Spleen (tissue), 13 donors: ENCODE data around the gene IFFO2. TPM values are rescaled to one million over a fixed set of nuclear protein-coding genes. Genes with fewer than 3 reads are reported as not detected.

Source experiments
- DNase-seq: peaks from one replicate; pipeline ENCODE4 v3.0.0-alpha.2; 2020
- H3K27ac ChIP-seq, 8 donors: fragments of 200-600 bp; sonication (generic) in 7 of 8; 1 replicate in 4 of 8; 2 replicates in 4 of 8; pipeline versions ENCODE4 v1.5.0 to v1.8.0; 2016 to 2021; ENCODE audit warnings: inconsistent platforms in 4 of 8, mild to moderate bottlenecking in 4 of 8, moderate library complexity in 1 of 8
- H3K27me3 ChIP-seq, 7 donors: fragments of 200-600 bp; sonication (generic) in 6 of 7; replicated peaks in 1 of 7; 1 replicate in 4 of 7; 2 replicates in 3 of 7; pipeline versions ENCODE4 v1.5.0 to v1.8.0; 2016 to 2021; ENCODE audit warnings: inconsistent platforms in 3 of 7, mild to moderate bottlenecking in 1 of 7
- H3K36me3 ChIP-seq, 6 donors: fragments of 200-600 bp; sonication (generic) in 5 of 6; 1 replicate in 4 of 6; 2 replicates in 2 of 6; pipeline versions ENCODE4 v1.5.0 to v1.8.0; 2016 to 2021; ENCODE audit warnings: inconsistent platforms in 2 of 6
- H3K4me1 ChIP-seq, 6 donors: fragments of 200-600 bp; sonication (generic) in 5 of 6; 1 replicate in 3 of 6; 2 replicates in 3 of 6; pipeline versions ENCODE4 v1.5.0 to v1.8.0; 2016 to 2021; ENCODE audit warnings: inconsistent platforms in 3 of 6
- H3K4me3 ChIP-seq, 8 donors: fragments of 200-600 bp; sonication (generic) in 7 of 8; 1 replicate in 4 of 8; 2 replicates in 4 of 8; pipeline versions ENCODE4 v1.5.0 to v1.8.0; 2016 to 2021; ENCODE audit warnings: inconsistent platforms in 4 of 8, mild to moderate bottlenecking in 4 of 8, moderate library complexity in 2 of 8
- H3K9me3 ChIP-seq, 8 donors: fragments of 200-600 bp; sonication (generic) in 7 of 8; 1 replicate in 4 of 8; 2 replicates in 4 of 8; pipeline versions ENCODE4 v1.5.0 to v1.8.0; 2016 to 2021; ENCODE audit warnings: inconsistent platforms in 4 of 8
- CTCF ChIP-seq, 11 experiments: fragments of 200-600 bp in 7 of 11; fragments of 450-650 bp in 4 of 11; sonication (generic) in 4 of 11; IDR thresholded peaks in 8 of 11; conservative IDR thresholded peaks in 3 of 11; 1 replicate in 7 of 11; 2 replicates in 4 of 11; pipeline versions ENCODE4 v1.4.0 to v1.8.0; 2016 to 2021; ENCODE audit warnings: antibody characterized with exemption in 11 of 11, inconsistent platforms in 4 of 11, mild to moderate bottlenecking in 1 of 11
- POLR2A ChIP-seq, 3 donors: fragments of 450-650 bp; IDR thresholded peaks; one replicate each; pipeline ENCODE4 v1.5.1; 2017; ENCODE audit warnings: antibody characterized with exemption in 3 of 3, mild to moderate bottlenecking in 1 of 3
- POLR2AphosphoS5 ChIP-seq, 3 donors: sonication (generic); formaldehyde crosslinking; IDR thresholded peaks; one replicate each; pipeline ENCODE4 v1.5.1; 2017; ENCODE audit warnings: antibody characterized with exemption in 3 of 3
- WGBS, 5 donors: extraction: QIAGEN DNeasy Blood & Tissue Kit in 3 of 5; methylation state at CpG; one replicate each; pipeline versions ENCODE4 v1.1.5 to v1.1.7; 2013 to 2018; 5-methylcytosine and 5-hydroxymethylcytosine counted together
- intact Hi-C: fragments of 100-400 bp; cut with DNase I; formaldehyde crosslinking; loops from one replicate; pipeline ENCODE4 v1.15.0; 2023; ENCODE audit warnings: low total_unique reads
- long read RNA-seq, 2 donors: transcript quantifications; one replicate each; lab custom pipeline, GENCODE V29; 2026
- polyA plus RNA-seq, 3 donors: library from polyadenylated mRNA; stranded (reverse); fragments of 200-250 nt; gene quantifications; one replicate each; pipeline ENCODE4 v1.2.1, GENCODE V29; 2013
- total RNA-seq, 7 donors: library from RNA; depleted of rRNA in 3 of 7; stranded (reverse); fragments of >200 nt in 3 of 7; fragmentation: NEBNext Ultra II Directional in 4 of 7; extraction: Animal tissue kit (Norgen Biotek cat#: 25700) in 4 of 7; gene quantifications; one replicate each; pipeline versions ENCODE4 v1.1.0 to v1.2.1, GENCODE V29; 2016 to 2021
- donor health status: healthy with polysubstance abuse.
- donor health status: DM: no; HTN: no; CAD: no; lungs with moderate emphysema.
- donor health status: DM: no; HTN: no; CAD: no.
- donor health status: Bipolar disorder and iron deficiency.
- donor health status: healthy.
- donor health status: DM: no; HTN: no; CAD: no.
- donor health status: DM: yes; HTN: yes; CAD: no.

IFFO2 gene
- total RNA-seq (10 to 100 TPM; 13.6 to 19.7 (median 16.4) TPM), polyA plus RNA-seq (1 to 10 TPM; 2.7 to 6.2 (median 2.9) TPM)
- long read RNA-seq, donor 1, full-length matches to known transcripts = 2 of 2 reads
- long read RNA-seq, donor 1, partial matches to known transcripts = 0 of 2 reads
- long read RNA-seq, donor 1, other reads (novel, unspliced or antisense) = 0 of 2 reads
- long read RNA-seq, donor 2 = 0 reads

GRCh38 chr1:18956193-18957135, at the start of gene IFFO2:
IFFO2 (minus strand) TSS chr1:18956676; CDS start chr1:18956332, 344 bp downstream.
- intact Hi-C loops = loop anchor here (5.0 kb wide), 1 partner anchor 44 kb away; no protein-coding TSS in a partner anchor
- peak within 1 kb of the TSS; percentile 57 to 93 (median 83) for H3K27ac ChIP-seq
- H3K4me3 ChIP-seq = peak within 1 kb of the TSS; percentile 70 to 98 (median 82)
- peak; percentile 100 for DNase-seq
- peak; percentile 92 to 95 (median 94) for TF ChIP-seq POLR2AphosphoS5 (IDR thresholded peaks at IDR 0.05)
- TF ChIP-seq POLR2A (IDR thresholded peaks at IDR 0.05) = peak in 1 of 3 donors; percentile 85
- TF ChIP-seq CTCF (IDR thresholded peaks at IDR 0.05 in 8 of 11, conservative IDR thresholded peaks at IDR 0.05 in 3 of 11) = peak in 1 of 11 experiments; percentile 24
- no peaks in the 10 kb centered on the region for H3K9me3 ChIP-seq
- peaks cover 0 to 28% (median 0%) of the 10 kb centered on the region in 7 donors for H3K27me3 ChIP-seq
- no peaks in the 10 kb centered on the region for H3K36me3 ChIP-seq
- WGBS, 5 donors = 0 to 1% (median 0%) methylated on average over 12 to 119 of the region's 119 CpGs
- peaks cover 44 to 59% (median 54%) of the 10 kb centered on the region in 6 donors for H3K4me1 ChIP-seq

GRCh38 chr1:19006000-19006399, 49.5 kb upstream of the IFFO2 start:
- intact Hi-C loops = no loop called here
- peaks cover 0 to 23% (median 17%) of the 10 kb centered on the region in 8 donors for H3K9me3 ChIP-seq
- no peak overlapping the region for H3K4me3 ChIP-seq
- WGBS, 5 donors = 34 to 50% (median 43%) methylated on average over 4 of the region's 4 CpGs
- TF ChIP-seq CTCF (IDR thresholded peaks at IDR 0.05 in 8 of 11, conservative IDR thresholded peaks at IDR 0.05 in 3 of 11) = no peak
- no peak for TF ChIP-seq POLR2A (IDR thresholded peaks at IDR 0.05)
- TF ChIP-seq POLR2AphosphoS5 (IDR thresholded peaks at IDR 0.05) = no peak
- peaks cover 0 to 7% (median 0%) of the 10 kb centered on the region in 6 donors for H3K4me1 ChIP-seq
- H3K27ac ChIP-seq = no peak overlapping the region
- H3K27me3 ChIP-seq = peaks cover 0 to 18% (median 0%) of the 10 kb centered on the region in 7 donors
- no peak for DNase-seq
- H3K36me3 ChIP-seq = no peaks in the 10 kb centered on the region

- no peak overlapping the region for H3K4me3 ChIP-seq
- no peaks in the 10 kb centered on the region for H3K4me1 ChIP-seq
- DNase-seq = no peak
- 84 to 90% (median 90%) methylated on average over 11 of the region's 11 CpGs for WGBS, 5 donors
- peaks cover 0 to 32% (median 26%) of the 10 kb centered on the region in 8 donors for H3K9me3 ChIP-seq
- intact Hi-C loops = no loop called here
- TF ChIP-seq CTCF (IDR thresholded peaks at IDR 0.05 in 8 of 11, conservative IDR thresholded peaks at IDR 0.05 in 3 of 11) = no peak
- no peak for TF ChIP-seq POLR2A (IDR thresholded peaks at IDR 0.05)
- TF ChIP-seq POLR2AphosphoS5 (IDR thresholded peaks at IDR 0.05) = no peak
- peaks cover 0 to 12% (median 0%) of the 10 kb centered on the region in 7 donors for H3K27me3 ChIP-seq
- H3K27ac ChIP-seq = no peak overlapping the region
- no peaks in the 10 kb centered on the region for H3K36me3 ChIP-seq
These were observed 47.2 kb upstream of the IFFO2 start for GRCh38 chr1:19003371-19004290.
